DND-41 (cell line): ENCODE measurements around the gene NME7.

ENCODE experiments used
- ATAC-seq: fragments of 200-7000 bp; cut with Tn5 transposase; 3 replicates; pipeline ENCODE4 v1.9.1; 2021; ENCODE audit warnings: low read depth; ENCODE audit not compliant: insufficient read depth
- DNase-seq: peaks from one replicate; pipeline ENCODE4 v3.0.0-alpha.2; 2020
- H2AFZ ChIP-seq: 2 replicates; pipeline ENCODE4 v1.6.0; 2012; ENCODE audit warnings: low read depth, low read length
- H3K27ac ChIP-seq: 2 replicates; pipeline ENCODE4 v1.5.1; 2012; ENCODE audit warnings: low read length, inconsistent platforms
- H3K27me3 ChIP-seq: fragments of 200-600 bp; sonication (generic); 2 replicates; pipeline ENCODE4 v1.6.0; 2012; ENCODE audit warnings: low read length, mild to moderate bottlenecking, inconsistent platforms; ENCODE audit not compliant: insufficient read depth, poor library complexity
- H3K36me3 ChIP-seq: 2 replicates; pipeline ENCODE4 v1.5.1; 2012; ENCODE audit warnings: low read length, inconsistent platforms; ENCODE audit not compliant: insufficient read depth
- H3K4me1 ChIP-seq: 2 replicates; pipeline ENCODE4 v1.5.1; 2012; ENCODE audit warnings: mild to moderate bottlenecking, low read length; ENCODE audit not compliant: insufficient read depth
- H3K4me2 ChIP-seq: 2 replicates; pipeline ENCODE4 v1.6.0; 2012; ENCODE audit warnings: mild to moderate bottlenecking, moderate library complexity, low read length, inconsistent platforms; ENCODE audit not compliant: insufficient read depth
- H3K4me3 ChIP-seq, 2 experiments: fragments of 200-600 bp in 1 of 2; shearing (Covaris generic) in 1 of 2; 2 replicates each; pipeline ENCODE4 v1.5.1; 2012 to 2016; ENCODE audit warnings: inconsistent platforms in 2 of 2, low read length in 2 of 2, mild to moderate bottlenecking in 2 of 2, low read depth in 1 of 2, moderate library complexity in 1 of 2
- H3K79me2 ChIP-seq: 2 replicates; pipeline ENCODE4 v1.6.0; 2012; ENCODE audit warnings: low read length, inconsistent platforms; ENCODE audit not compliant: insufficient read depth
- H3K9ac ChIP-seq: 2 replicates; pipeline ENCODE4 v1.6.0; 2012; ENCODE audit warnings: low read depth, mild to moderate bottlenecking, inconsistent platforms, low read length, moderate library complexity
- H3K9me3 ChIP-seq: 2 replicates; pipeline ENCODE4 v1.5.1; 2012; ENCODE audit warnings: low read length, moderate library complexity, mild to moderate bottlenecking, inconsistent platforms; ENCODE audit not compliant: insufficient read depth, severe bottlenecking
- H4K20me1 ChIP-seq: 2 replicates; pipeline ENCODE4 v1.6.0; 2012; ENCODE audit warnings: low read length; ENCODE audit not compliant: insufficient read depth
- EZH2 ChIP-seq: IDR thresholded peaks from 3 replicates; pipeline ENCODE4 v1.6.1; 2012; ENCODE audit warnings: borderline replicate concordance, low read depth, mild to moderate bottlenecking, moderate library complexity, low read length, inconsistent platforms; ENCODE audit not compliant: severe bottlenecking
- TF ChIP-seq, protein P1 (sequence below): IDR thresholded peaks from 2 replicates; pipeline ENCODE4 v1.5.1; 2012; ENCODE audit warnings: borderline replicate concordance, low read length, moderate library complexity, mild to moderate bottlenecking; ENCODE audit not compliant: poor library complexity, severe bottlenecking; ENCODE audit errors: extremely low read depth

Gene NME7

DNA sequence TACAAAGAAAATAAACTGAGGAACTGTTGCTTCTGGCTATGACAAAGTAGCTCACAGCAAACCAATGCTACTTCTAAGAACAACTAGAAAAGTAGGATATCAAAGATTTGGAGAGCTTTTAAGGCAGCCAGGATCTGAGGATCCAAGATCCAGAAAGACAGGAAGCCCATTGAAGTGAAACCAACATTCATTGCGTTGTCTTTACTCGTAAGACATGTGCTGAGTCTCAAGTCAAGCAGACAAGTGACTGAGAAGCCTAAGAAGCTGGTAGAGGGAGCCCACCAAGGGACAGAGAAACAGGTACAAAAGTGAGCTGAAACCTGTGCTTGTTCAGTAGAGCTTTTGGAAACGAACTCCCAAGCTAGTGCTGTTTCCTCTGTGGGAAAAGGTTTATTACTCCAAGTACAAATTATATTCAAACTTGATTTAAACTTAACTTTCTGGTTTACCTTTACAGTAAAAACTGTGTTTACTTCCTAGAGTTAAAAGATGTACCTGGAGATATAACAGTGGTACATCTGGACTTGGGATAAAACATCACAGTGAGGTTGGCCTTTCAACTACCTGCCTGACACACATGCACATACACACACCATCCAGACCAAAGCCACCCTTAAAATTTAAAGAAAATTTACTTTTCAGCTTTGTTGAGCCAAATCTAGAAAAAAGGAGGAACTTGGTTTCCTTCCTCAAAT is 41.2 kb downstream of the NME7 start:
- Histone ChIP-seq H2AFZ (no peak overlapping the region), H3K4me2 (no peak overlapping the region), H4K20me1 (no peaks in the 10 kb centered on the region), H3K27ac (no peak overlapping the region), H3K79me2 (no peaks in the 10 kb centered on the region), H3K9ac (no peak overlapping the region), H3K4me1 (no peaks in the 10 kb centered on the region), H3K36me3 (no peaks in the 10 kb centered on the region), H3K27me3 (no peaks in the 10 kb centered on the region), H3K4me3 (no peak overlapping the region), H3K9me3 (no peaks in the 10 kb centered on the region)
- TF ChIP-seq EZH2: no peak
- TF ChIP-seq, protein P1, sequence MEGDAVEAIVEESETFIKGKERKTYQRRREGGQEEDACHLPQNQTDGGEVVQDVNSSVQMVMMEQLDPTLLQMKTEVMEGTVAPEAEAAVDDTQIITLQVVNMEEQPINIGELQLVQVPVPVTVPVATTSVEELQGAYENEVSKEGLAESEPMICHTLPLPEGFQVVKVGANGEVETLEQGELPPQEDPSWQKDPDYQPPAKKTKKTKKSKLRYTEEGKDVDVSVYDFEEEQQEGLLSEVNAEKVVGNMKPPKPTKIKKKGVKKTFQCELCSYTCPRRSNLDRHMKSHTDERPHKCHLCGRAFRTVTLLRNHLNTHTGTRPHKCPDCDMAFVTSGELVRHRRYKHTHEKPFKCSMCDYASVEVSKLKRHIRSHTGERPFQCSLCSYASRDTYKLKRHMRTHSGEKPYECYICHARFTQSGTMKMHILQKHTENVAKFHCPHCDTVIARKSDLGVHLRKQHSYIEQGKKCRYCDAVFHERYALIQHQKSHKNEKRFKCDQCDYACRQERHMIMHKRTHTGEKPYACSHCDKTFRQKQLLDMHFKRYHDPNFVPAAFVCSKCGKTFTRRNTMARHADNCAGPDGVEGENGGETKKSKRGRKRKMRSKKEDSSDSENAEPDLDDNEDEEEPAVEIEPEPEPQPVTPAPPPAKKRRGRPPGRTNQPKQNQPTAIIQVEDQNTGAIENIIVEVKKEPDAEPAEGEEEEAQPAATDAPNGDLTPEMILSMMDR: no peak
- DNase-seq: no peak
- no peak for ATAC-seq

DNA sequence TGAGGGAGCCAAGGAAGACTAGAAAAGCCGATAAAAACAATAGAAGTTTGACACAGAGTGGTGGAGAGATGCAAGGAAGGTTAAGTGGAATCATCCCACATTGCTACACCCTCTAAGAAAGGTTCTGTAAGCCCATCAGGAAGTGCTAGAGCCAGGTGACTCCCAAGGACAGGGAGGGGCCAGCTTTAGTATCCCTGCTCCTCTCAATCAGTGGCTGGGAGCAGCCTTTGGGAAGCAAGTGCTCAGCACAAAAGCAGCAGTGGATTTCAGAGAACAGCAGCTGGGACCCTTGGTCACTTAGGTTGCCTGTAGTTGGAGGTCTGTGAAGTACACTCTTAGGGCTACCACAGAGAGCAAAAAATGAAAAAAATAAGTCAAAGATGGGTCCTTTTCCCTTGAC is 42.5 kb downstream of the NME7 start:
- Histone ChIP-seq H3K36me3 (no peaks in the 10 kb centered on the region), H2AFZ (no peak overlapping the region)
- ATAC-seq: no peak

DNA sequence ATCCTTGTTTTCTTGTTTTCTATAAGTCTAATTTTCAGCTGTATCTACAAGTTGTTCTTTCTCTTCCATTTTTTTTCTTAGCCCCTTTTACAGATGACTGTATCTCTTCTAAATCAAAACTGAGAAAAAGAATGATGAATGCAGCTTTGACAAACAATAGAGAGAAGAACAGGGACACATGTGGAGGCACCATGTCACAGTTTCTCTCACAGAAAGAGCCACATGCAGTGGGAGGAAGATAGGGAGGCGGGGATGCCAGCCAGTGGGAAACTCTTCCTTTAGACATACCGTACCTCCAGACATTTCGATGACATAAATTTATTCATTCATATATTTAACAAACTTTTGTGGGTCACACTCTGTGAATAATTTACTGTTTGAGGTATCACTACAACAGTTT is 45.5 kb downstream of the NME7 start:
- Histone ChIP-seq H3K9ac (no peak overlapping the region), H3K79me2 (no peaks in the 10 kb centered on the region), H4K20me1 (no peaks in the 10 kb centered on the region), H3K4me1 (no peaks in the 10 kb centered on the region), H3K36me3 (no peaks in the 10 kb centered on the region), H2AFZ (no peak overlapping the region), H3K27ac (no peak overlapping the region), H3K9me3 (no peaks in the 10 kb centered on the region), H3K27me3 (no peaks in the 10 kb centered on the region), H3K4me3 (no peak overlapping the region), H3K4me2 (no peak overlapping the region)
- TF ChIP-seq, protein P1: no peak
- no peak for TF ChIP-seq EZH2
- no peak for ATAC-seq
- no peak for DNase-seq

More for the DNA sequence above, 42.5 kb downstream of the NME7 start:
- Histone ChIP-seq H3K9me3 (no peaks in the 10 kb centered on the region), H3K9ac (no peak overlapping the region), H3K79me2 (no peaks in the 10 kb centered on the region), H4K20me1 (no peaks in the 10 kb centered on the region), H3K4me1 (no peaks in the 10 kb centered on the region), H3K4me2 (no peak overlapping the region), H3K27me3 (no peaks in the 10 kb centered on the region), H3K27ac (no peak overlapping the region), H3K4me3 (no peak overlapping the region)
- no peak for DNase-seq
- TF ChIP-seq, protein P1: no peak
- TF ChIP-seq EZH2: no peak
